Frontal cortex (tissue), 4 donors: Measurements from ENCODE around the gene CSMD2. TPM values are rescaled to one million over a fixed set of nuclear protein-coding genes. Genes with fewer than 3 reads are reported as not detected.

Experiments
- DNase-seq, 2 donors: peaks; one replicate each; pipeline ENCODE4 v3.0.0; 2012; ENCODE audit warnings: low spot score in 2 of 2
- FAIRE-seq: peaks from 2 replicates; lab custom pipeline; 2012; peaks lifted over from hg19 to GRCh38; lab: Jason Lieb, UNC
- total RNA-seq: library from RNA; depleted of rRNA; stranded (reverse); fragments of >200 nt; gene quantifications from one replicate; pipeline ENCODE4 v1.2.3, GENCODE V29; 2014
- donor health status: control.
- donor health status: control.
- donor health status: control.

The CSMD2 gene
- total RNA-seq, 1 donor from 2014 or later = 23.6 TPM

DNA sequence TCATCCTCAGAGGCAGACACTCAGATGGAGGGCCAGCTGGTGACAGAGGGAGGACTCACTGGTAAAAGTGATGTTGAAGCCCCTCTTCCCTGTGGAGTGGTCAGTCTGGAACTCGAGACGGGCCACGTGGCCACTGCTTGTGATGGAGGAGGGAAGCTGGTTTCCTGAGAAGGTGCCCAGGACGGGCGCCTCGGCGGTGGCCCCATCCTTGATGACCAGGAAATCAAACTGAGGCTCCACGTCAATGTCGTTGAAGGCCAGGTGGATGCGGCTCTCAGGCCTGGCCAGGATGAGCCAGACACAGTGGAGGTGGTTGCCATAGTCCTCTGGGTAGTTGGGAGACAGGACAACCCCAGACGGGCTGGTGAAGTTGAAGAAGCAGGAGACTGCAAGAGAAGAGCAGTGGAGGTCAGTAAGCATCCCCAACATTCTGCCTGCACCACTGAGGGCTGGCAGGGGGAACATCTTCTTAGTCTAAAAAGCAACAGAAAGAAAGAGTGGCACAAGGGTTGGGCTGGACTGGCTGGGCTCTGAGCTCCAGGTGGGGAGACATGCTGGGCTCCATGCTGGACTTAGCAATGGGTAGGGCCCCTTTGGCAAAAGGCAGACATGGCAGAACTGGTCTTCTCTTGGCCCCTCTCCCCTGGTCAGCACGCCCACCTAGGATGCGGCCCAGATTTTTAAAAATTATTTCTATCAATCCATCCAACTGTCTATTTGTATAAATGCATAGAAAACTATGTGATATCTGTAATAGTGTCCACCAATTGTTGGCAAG is 421.6 kb downstream of the CSMD2 start:
- no peak for DNase-seq
- FAIRE-seq = no peak

DNA sequence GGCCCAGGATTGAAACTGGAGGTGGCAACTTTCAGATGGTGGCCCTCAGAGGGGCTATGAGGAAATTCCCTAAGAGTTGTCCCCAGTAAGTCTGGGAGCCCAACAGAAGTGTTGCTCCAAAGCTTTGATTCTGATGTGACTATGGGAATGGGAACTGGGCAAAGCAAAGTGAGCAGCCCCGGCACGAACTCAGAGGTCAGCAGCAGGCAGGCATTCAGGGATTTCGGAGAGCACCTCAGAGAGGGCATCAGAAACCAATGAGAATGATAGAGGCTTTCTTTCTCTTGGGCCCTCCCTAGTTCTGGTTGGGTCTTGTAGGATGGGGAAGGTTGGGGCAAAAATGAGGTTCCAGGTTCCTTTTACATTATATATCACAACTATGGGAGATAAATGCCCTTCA is 422.4 kb downstream of the CSMD2 start:
- FAIRE-seq (no peak), DNase-seq (no peak)

DNA sequence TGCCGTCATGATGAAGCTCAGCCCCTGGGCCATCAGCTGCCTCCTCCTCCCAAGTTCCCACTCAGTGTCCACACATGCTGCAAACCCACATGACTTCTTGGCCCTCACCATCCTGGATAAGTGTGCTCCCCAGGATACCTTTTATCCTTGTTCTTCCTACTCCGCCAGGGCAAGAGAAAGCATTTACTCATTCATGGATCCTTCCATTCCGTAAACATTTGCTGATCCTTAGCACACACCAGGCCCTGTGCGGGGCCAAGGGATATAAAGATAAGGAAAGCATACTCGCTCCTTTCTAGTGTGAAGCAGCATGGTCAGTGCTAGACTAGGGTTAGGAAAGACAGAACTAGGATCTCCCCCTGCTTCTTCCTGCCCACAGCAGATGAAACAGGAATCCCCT is 423.3 kb downstream of the CSMD2 start:
- FAIRE-seq (no peak), DNase-seq (no peak)

DNA sequence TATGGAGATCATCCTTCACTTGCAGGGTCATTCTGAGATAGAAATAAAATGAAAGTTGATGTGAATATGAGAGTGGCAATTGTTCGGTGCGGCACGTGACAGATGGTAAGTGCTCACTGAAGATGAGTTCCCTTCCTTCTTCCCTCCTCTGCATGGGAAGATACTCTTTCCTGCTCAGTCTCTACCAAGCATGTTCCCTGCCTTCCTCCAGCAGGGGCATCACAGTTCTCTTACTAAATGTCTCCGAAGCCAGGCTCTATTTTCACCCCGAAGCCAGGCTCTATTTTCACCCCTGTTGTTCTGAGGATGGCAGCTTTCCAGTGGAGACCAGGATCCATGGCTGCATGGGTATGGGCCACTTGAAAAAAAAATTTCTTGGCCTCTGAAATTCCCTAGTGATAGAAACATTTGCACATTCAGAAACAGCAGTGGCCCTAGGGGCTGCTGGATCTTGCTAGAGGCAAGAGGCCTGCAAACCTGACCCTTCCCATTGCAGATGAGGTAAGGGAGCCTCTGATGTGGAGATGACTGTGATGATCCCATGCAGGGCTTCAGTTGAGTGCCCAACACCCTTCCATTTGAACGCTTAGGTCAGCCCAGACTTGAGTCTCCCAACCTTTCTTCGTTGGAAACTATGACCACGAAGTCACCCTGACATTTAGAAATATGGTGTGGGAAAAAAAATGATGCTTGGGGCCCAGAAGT is 424.8 kb downstream of the CSMD2 start:
- DNase-seq (no peak), FAIRE-seq (no peak)

DNA sequence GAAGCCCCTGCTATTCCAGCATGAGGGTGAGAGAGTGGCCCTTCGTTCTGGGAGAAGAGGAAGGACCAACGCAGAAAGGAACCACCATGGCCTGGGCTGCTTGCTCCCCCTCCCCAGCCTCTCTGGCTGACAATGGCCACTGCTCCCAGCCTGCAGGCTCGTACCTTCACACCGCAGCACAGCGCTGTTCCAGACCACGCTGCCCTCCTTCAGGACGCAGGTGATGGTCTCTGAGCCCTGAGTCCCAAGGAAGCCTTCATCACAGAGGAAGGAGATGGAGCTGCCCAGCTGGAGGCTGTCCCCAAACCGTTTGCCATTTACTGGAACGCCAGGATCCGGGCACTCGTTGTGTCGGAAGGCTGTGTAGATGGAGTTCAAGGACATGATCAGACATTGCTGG is 426.1 kb downstream of the CSMD2 start:
- FAIRE-seq (no peak), DNase-seq (no peak)

DNA sequence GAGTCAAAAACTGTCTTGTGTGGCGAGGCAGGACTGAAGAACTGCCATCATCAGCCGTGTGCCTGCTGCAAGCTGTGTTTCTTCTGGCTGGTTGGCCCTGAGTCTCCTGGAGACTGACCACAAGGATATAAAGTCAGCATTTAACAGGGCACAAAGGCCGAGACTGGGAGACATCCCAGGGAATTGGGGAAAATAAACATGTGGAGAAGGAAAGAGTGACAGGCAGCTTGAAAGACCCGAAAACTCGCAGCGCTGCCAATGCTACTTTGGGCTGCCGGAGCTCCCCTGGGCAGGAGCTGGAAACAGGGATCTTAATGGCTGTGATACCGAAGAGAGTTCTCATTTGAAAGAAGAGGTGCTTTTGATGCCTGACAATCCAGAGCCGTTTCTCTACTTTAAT is 426.5 kb downstream of the CSMD2 start:
- DNase-seq = no peak
- FAIRE-seq = no peak

DNA sequence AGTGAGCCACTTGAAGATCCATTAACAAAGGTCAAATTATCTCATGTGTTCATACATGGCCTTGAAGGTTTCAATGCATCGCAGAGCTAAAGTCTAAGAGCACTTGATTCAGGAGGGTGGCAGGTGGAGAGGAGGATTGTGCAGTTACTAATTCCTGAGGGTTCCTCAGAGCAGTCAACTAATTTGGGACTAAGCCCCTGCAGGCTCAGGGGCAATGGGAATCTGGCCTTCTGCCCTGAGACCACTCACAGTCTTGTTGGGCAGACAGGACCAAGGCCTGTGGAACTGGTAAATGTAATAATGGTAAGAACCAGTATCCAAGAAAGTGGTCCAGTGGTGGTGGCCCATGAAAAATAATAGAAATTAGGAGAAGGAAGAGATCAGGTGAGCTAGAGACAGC is 428.5 kb downstream of the CSMD2 start:
- no peak for FAIRE-seq

DNA sequence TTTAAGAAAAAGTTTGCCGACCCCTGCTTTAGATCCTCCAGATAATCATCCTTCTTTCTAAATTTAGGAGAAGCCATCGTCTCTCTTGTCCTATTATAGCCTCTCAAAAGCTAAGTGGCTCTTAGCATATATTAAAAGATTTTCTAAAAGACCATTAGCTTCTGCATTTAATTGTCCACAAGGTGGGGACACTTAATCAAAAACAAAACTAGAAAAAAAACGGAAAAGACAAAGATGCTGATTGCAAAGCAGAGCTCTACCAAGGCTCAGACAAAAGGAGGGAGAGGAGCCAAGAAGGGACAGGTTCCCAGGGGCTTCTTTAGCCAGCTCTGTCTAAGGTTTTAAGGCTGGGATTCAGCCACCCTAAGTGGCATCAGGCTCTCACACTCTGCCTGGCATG is 429.4 kb downstream of the CSMD2 start:
- FAIRE-seq (no peak), DNase-seq (no peak)

More for the DNA sequence above, 428.5 kb downstream of the CSMD2 start:
- no peak for DNase-seq

DNA sequence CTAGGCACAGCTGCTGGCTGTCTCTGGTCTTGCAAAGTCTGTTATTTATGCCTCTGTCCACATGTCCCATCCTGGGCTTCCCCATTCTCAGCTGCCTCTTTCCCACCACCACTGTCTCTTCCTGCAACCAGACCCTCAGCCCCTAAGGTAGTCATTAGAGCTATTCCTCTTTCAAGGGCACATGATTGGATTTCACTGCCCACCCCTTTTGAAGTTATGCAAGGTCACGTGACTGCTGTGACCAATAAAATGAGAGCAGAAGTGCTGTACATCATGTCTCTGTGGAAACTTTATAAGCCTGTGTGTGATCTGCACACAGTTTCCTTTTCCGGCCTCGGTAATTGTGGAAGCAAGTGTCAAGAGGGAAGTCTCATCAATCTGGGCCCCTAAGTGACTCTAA is 437.7 kb downstream of the CSMD2 start:
- no peak for FAIRE-seq
- no peak for DNase-seq

DNA sequence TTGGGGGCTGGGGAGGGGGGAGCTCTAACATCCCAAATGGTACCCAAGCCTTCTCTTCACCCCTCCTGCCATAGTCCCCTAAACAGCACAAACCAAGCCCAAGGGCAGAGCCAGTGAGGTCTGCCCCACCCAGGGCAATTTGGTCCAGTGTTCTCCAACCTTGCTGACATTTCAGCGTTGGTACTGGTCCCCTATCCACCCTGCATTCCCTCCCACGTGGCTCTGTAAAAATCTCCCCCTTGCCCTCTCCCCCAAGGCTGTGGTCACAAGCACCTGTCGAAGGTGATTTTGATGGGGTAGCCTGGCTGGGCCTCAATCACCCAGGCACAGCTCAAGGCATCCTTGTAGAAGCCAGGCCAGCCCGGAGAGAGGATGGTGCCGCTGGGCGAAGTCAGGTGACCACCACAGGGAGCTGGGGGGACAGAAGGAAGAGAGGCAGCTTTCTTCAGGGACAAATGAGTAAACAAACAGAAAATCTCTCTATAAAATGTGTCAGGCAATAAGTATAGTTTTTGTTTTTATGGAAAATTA is 438.7 kb downstream of the CSMD2 start:
- no peak for DNase-seq
- no peak for FAIRE-seq

DNA sequence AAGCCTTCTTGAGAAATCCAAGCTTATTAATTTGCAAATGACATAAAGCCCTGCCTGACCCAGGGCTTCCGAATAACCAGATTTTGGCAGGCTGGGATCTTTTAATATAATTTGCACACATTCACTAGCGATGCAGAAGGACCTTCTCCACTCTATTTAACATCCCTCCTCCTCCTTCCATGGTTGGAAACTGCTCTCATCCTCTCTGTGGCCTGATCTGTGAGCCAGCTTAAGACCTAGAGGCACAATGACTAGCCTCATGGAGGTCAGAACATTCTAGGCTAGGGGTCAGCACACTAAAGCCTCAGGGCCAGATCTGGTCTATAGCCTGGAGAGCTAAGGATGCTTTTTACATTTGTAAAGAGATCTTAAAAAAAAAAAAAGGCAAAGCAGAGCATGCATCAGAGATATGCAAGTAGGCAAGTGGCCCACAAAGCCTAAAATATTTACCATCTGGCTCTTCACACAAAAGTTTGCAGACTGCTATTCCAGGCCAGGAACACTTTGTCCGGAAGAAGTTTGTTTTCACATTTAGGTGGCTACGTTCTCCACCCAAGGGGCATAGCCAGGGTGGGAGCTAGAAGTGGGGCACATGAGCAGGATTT is 439.4 kb downstream of the CSMD2 start:
- FAIRE-seq (no peak), DNase-seq (no peak)

DNA sequence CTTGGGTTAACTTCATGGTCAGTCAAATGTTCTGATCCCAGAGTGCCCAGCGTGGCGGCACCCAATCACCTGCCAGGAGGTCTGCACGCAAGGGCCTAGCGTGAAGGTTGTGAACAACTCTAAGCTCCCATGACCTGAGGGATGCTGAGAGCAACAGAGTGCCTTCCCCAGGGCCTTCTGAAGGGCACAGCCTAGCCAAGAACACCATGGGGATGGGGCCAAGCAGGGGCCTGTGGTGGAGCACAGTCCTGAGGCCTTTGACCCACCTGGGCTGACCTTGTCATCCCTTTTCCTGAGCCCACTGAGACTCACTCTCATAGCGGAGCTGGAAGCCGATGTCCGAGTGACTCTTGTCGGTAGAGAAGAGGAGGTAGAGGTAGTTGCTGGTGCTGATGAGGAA is 440.0 kb downstream of the CSMD2 start:
- FAIRE-seq = no peak
- no peak for DNase-seq

DNA sequence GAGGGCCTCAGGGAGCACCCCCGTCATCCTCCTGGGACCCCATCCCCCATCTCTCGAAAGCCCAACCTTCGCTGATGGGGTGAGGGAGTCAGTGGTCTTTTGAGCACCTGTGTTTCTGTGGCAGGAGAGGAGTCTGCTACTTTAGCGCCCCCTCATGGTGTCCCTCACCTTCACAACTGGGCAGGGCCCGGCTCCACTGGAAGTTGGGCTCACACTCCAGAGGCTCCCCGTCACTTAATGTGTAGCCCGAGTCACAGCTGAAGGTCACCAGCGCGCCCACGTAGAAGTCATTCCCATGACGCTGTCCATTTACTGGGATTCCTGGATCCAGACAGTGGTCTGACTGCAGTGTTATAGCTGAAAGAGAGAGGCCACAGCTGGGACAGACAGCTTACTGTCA is 440.7 kb downstream of the CSMD2 start:
- DNase-seq (no peak), FAIRE-seq (no peak)

DNA sequence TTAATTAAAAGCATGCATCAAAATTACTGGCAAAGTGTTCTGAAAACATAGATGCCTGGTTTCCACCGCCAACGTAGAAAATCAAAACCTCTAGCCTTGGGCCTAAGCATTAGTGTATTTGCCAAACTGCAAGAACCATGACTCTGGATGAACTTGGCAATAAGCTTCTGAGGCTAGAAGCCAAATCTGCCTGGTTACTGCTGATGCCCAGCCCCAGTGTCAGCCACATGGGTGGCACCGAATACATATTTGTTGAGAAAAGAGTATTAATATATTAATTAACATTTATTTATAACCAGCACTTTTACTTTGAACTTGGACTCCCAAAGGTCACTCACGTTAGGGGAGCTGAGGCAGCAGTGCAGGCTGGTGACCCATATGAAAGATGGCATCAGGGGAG is 441.8 kb downstream of the CSMD2 start:
- FAIRE-seq (no peak), DNase-seq (no peak)

DNA sequence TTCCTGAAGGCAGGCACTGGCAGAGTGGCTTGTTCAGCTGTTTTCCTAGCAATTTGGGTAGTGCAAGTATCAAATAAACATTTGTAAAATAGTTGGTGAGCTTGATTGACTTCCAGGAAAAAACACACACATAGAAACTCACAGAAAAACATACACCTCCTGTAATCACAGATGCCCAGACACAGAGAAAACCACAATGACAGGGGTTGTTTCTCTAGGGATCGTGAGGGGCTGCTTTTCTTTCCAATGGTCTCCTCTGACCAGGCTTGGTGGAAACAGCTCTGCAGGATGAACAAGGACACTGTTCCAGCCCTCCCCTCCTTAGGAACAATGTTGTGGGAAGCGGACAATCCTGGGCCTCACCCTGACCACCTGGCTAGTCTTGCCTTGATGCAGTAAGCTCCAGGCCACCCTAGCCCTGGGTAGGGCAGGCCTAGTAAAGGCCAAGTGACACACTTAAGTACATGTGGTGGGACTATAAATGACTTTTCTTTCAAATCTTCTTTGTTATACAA is 443.7 kb downstream of the CSMD2 start:
- DNase-seq (no peak), FAIRE-seq (no peak)

DNA sequence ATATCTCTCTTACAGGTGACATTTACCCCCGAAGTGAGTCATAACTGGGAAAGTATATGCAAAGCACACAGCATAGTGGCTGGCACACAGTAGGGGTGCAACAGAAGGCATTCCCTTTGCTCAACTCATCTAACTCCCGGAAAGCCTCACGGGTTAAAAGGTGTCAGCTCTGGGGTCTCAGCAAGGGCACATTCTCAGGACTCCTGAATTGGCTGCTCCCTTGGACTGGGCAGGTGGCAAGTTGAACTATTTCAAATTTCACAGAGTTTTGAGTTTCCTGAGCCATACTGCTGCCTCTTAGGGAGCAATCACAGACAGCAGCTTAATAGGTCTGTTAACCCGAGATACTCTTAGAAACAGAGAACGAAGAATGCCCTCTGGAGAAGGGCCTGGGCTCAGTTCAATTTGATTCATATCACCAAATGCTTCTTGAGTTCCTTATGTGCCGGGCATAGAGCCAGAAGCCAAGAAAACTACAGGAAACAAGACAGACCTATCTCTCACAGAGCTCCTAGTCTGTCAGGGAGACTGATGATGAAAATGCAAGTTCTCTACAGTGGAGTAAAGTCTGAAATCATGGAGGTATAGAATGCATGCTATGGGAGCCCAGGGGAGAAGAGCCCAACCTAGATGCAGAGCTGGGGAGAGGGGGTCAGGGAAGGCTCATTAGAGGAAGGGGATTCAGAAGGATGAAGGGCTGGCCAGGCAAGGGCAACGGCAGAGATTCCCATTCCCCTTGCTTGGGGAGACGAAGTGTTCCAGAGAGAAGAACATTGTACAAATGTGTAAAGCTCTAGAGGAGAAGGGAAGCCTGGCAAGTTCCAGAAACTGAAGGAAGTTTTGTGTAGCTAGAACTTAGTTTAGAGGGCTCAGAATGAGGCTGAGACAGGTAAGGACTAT is 445.0 kb downstream of the CSMD2 start:
- DNase-seq (no peak), FAIRE-seq (no peak)

DNA sequence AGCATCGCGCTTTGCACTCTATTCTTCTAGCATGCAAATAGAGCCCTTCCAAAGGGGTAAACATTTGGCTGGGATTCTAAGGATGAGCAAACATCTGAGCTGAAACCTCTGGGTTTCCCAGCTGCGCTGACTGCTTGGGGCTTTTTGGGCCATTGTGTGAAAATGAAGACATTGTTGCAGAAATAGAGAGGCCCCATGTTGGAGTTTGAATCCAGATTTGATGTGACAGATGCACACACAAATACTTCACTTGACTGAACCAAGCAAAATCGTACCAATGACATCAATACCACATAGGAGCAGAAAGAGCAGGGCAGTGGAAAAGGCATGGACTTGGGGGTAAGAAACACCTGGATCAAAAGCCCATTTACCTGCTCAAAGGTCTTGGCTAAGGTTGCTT is 445.7 kb downstream of the CSMD2 start:
- no peak for FAIRE-seq
- no peak for DNase-seq

DNA sequence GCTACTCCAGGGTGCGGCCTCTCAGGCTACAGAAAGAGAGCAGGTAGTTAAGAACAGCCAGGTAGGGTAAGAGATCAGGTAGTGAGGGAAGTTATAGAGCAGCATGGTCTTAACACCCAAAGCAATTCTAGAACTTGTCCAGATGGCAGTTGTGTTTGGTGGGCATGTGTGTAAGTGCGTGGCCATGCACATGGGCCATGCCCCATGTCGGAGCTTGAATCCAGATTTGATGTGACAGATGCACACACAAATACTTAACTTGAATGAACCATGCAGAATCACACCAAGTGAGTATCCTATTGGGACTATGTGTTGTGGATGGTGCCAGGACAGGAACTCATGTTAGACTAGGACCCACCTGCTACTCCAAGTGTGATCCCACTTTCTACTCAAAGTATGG is 446.8 kb downstream of the CSMD2 start:
- FAIRE-seq = no peak
- no peak for DNase-seq

DNA sequence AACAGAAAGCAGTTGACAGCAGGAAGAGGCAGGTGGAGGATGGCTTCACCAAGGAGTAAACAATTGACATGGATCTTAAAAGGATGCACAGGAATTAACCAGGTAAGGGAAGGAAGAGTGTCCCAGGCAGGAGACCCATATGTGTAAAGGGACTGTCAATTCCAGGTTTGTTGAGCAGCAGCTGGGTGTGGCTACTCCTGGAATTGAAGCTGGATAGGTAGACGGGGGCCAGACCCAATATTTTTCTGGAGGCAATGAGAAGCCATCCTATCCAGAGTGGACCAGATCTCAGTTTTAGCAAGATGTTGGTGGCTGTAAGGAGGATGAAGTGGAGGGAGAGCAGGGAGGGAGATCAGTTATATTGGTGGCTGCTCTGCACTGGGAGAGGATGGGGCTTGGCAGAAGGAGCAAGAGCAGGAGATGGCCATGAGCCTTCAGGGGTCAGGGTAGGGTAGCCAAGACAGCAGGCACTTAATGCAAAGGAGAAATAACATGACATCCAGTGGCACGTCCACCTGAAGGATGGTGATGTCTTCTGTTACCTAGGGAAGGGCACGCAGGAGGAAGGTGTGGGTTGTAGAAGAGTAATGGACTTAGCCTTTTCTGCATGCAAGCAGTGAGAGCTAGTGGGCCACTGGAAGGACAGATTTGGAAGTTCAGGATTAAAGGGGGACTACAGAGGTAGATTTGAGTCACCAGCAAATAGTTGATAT is 447.9 kb downstream of the CSMD2 start:
- no peak for FAIRE-seq
- DNase-seq = no peak
